Stimulated activated CD8-positive, alpha-beta memory T cell treated with anti-CD3 and anti-CD28 coated beads, Interleukin-7, amount 100 ng/mL, for 4 hours (primary cell): ENCODE data around the gene TAF4B.
"Not testable (repeated sequence)": the region's sequence is repeated elsewhere in the genome, so short reads cannot be mapped to it uniquely, and the experiment has no call there.

Source experiments
- DNase-seq, 2 donors: peaks; one replicate each; pipeline ENCODE4 v3.0.0-alpha.2; 2020; ENCODE audit warnings: low read depth in 2 of 2

The TAF4B gene, protein sequence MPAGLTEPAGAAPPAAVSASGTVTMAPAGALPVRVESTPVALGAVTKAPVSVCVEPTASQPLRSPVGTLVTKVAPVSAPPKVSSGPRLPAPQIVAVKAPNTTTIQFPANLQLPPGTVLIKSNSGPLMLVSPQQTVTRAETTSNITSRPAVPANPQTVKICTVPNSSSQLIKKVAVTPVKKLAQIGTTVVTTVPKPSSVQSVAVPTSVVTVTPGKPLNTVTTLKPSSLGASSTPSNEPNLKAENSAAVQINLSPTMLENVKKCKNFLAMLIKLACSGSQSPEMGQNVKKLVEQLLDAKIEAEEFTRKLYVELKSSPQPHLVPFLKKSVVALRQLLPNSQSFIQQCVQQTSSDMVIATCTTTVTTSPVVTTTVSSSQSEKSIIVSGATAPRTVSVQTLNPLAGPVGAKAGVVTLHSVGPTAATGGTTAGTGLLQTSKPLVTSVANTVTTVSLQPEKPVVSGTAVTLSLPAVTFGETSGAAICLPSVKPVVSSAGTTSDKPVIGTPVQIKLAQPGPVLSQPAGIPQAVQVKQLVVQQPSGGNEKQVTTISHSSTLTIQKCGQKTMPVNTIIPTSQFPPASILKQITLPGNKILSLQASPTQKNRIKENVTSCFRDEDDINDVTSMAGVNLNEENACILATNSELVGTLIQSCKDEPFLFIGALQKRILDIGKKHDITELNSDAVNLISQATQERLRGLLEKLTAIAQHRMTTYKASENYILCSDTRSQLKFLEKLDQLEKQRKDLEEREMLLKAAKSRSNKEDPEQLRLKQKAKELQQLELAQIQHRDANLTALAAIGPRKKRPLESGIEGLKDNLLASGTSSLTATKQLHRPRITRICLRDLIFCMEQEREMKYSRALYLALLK

DNA sequence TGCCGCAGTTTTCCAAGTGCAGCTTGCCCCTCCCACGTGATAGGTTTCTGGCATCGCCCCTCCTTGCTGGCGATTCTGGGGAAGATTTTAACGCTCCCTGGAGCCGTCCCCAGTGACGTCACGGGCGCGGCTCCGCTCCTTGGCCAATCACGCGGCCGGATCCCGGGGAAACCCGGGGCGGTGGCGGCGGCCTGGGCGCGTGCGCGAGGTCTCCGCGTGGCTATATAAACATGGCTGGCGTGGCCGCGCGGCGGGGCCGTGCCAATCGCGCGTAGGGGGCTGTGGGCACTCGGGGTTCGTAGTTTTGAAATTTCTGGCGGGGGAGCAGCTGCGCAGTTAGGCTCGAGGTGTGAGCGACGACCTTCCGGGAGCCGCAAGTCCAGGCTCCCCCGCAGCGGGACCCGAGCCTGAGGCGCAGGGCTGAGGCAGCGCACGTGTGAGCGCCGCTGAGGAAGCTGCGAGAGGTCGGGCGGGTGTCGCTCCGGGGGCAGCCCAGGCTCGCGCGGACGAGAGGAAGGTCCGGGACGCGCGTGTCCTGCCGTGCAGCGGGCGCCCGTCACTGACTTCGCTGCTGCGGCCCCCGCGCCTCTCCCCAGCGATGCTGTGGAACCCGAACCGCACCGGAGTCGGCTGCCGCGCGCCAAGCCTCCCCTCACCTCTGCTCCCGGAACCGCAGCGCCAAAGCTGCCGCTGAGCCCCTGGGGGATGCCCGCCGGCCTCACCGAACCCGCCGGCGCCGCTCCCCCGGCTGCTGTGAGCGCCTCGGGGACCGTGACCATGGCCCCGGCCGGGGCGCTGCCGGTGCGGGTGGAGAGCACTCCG is at the start of gene TAF4B:
TSS of gene TAF4B (plus strand) at position 217 of the 822 bp plus-strand sequence. CDS start at position 706, 489 bp downstream.
- peak; percentile 87 to 91 for DNase-seq

DNA sequence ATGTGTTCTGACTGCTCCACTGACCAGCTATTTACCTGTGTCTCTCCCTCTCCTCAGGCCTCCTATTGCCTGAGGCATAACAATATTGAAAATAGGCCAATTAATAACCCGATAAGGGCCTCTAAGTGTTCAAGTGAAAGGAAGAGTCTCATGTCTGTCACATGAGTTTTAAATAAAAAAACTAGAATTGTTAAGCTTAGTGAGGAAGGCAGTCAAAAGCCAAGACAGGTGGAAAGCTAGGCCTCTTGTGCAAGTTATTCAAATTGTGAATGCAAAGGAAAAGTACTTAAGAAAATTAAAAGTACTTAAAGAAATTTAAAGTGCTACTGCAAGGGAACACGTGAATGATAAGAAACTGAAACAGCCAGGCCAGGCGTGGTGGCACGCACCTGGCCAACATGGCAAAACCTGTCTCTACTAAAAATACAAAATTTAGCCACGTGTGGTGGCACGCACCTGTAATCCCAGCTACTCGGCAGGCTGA is 44.9 kb upstream of the TAF4B start:
- no peak for DNase-seq

DNA sequence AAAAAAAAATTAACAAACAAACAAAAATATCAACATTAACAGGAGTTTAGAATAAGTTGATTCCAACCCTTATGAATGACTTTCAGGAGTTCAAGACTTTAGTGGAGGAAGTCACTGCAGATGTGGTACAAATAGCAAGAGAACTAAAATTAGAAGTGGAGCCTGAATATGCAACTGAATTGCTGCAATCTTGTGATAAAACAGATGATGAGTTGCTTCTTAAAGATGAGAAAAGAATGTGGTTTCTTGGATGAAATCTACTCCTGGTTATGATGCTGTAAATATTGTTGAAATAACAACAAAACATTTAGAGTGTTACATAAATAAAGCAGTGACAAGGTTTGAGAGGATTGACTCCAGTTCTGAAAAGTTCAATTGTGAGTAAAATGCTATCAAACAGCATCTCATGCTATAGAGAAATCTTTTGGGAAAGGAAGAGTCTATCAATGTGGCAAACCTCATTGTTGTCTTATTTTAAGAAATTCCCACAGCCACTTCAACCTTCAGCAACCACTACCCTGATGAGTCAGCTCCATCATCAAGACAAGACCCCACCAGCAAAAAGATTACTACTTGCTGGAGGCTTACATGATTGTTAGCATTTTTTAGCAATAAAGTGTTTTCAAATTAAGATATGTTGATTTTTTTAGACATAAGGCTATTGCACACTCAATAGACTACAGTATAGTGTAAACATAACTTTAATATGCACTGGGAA is 42.7 kb upstream of the TAF4B start:
- no peak for DNase-seq

DNA sequence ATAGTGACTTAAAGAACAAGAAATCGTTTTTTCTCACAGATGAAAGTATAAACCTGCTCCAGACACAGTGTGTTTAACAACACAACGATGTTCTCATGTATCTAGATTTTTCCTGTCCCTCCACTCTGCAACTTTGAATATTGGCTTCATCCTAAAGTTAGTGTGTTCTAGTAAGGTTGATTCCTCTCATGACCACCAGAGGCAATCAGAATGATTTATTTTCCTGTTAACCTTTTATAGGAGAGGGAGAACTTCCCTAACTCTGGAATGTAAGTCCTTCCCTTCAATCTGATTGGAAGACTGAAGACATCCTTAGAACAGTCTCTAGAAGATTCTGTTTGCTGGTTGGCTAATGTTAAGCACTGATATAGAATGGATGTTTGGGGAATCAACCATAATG is 41.0 kb upstream of the TAF4B start:
- no peak for DNase-seq

DNA sequence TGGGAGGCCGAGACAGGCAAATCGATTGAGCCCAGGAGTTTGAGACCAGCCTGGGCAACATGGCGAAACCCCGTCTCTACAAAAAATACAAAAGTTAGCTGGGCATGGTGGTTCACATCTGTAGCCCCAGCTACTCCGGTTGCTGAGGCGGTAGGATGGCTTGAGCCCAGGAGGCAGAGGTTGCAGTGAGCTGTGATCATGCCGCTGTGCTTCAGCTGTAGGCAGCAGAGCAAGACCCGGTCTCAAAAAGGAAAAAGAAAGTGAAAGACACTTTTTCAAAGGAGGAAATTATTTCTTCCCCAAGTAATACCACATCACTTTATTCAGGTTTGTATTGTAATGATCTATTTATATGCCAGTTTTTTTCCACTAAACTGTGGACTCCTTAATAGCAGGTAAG is 35.7 kb upstream of the TAF4B start:
- DNase-seq, result peak; percentile 22 to 27

DNA sequence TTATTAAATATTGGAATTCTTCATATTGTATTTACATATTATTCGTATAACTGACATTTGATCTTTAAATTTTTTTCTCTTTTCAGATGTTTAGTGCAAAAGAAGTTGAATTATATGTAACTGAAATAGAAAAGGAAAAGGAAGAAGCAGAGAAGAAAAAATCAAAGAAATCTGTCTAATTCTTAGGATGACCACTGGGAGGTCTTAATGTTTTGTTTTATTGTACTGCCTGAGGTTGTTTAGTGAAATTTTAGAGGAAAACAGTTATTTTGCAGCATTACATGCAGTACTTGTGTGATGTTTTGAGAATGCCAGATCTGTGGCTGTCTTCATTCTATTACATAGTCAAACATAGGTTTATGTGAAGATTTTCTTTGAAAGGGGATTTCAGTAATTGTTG is 34.0 kb upstream of the TAF4B start:
- DNase-seq, result no peak

DNA sequence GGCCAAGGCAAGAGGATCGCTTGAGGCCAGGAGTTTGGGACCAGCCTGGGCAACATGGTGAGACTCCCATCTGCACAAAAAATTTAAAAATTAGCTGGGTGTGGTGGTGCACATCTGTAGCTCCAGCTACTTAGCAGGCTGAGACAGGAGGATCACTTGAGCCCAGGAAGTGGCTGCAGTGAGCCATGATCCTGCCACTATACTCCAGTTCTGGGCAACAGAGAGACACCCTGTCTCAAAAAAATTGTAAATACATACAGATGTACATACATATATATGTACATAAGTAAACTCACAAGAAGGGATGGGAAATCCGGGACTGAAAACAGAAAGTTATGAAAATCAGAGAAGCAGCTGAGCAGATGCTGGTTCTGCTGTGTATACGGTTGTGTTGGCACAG is 29.6 kb upstream of the TAF4B start:
- DNase-seq, result no peak

DNA sequence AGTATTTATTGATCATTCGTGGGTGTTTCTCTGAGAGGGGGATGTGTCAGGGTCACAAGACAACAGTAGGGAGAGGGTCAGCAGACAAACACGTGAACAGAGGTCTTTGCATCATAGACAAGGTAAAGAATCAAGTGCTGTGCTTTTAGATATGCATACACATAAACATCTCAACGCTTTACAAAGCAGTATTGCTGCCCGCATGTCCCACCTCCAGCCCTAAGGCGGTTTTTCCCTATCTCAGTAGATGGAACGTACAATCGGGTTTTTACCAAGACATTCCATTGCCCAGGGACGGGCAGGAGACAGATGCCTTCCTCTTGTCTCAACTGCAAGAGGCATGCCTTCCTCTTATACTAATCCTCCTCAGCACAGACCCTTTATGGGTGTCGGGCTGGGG is 24.2 kb upstream of the TAF4B start:
- not testable (repeated sequence) for DNase-seq

DNA sequence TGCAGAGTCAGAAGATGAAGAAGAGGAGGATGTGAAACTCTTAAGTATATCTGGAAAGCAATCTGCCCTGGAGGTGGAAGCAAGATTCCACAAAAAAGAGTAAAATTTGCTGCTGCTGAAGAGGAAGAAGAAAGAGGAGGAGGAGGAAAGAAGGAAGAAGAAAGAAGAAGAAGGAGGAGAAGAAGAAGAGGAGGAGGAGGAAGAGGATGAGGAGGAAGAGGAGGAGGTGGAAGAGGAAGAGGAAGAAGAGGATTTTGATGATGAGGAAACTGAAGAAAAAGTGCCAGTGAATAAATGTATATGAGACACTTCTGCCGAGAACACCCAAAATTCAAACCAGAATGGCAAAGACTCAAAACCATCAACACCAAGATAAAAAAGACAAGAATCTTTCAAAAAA is 20.9 kb upstream of the TAF4B start:
- no peak for DNase-seq

DNA sequence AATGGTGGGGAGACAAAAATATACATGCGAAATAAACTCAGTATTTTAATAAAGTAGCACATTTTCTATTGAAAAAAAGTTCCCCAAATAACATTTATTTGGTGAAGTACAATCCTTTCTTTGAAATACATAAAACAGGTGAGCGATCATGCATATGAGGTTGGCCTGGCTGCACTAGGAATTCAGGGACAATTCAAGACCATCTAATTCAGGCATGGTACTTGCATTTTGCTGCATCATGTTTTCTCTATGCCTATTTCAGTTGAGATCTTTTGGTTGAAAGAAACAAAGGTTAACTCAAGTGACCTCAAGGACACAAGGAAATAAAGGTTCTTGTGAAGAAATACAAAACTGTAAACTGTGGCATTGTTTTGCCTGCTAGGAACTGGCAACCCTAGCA is 19.8 kb upstream of the TAF4B start:
- DNase-seq, result no peak

DNA sequence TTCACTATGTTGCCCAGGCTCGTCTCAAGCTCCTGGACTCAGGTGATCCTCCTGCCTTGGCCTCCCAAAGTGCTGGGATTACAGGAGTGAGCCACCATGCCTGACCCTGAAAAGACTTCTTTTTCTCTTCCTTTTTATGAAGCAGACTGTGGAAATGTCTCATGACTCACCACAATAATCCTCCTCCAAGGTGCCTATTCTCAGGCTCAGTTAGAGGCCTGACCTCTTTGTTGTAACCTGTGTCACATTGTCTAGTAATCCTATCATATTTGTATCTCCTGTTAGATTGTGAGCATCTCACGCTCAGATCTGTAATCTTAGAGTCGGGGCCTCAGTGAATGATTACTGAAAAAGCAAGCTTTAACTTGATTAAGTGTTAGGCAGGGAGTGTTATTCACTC is 18.3 kb upstream of the TAF4B start:
- no peak for DNase-seq

DNA sequence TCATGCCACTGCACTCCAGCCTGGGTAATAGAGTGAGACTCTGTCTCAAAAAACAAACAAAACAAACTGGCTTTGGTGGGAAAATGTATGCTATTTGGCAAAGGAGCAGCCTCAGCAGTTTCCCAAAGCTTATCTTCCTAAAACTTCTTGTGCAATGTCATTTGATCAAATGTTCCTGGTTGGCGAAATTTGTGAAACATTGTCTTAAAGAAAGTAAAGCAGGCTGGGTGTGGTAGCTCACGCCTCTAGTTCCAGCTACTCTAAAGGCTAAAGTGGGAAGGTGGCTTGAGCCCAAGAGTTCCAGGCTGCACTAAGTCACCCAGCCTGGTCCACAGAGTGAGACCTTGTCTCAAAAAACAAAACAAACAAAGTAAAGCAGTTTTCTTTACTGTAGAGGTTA is 17.3 kb upstream of the TAF4B start:
- DNase-seq, result no peak

DNA sequence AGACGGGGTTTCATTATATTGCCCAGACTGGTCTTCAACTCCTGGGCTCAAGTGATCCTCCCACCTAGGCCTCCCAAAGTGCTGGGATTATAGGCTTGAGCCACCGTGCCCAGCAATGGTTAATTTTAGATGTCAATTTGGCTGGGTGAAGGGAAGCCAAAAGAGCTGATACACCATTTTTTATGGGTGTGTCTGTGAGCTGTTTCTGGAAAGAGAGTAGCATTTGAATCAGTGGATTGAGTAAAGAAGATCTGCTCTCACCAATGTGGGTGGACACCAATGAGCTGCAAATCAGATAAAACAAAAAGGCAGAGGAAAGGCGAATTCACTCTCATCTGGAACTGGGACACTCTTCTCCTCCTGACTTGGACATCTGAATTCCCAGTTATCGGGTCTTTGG is 16.1 kb upstream of the TAF4B start:
- DNase-seq, result no peak

DNA sequence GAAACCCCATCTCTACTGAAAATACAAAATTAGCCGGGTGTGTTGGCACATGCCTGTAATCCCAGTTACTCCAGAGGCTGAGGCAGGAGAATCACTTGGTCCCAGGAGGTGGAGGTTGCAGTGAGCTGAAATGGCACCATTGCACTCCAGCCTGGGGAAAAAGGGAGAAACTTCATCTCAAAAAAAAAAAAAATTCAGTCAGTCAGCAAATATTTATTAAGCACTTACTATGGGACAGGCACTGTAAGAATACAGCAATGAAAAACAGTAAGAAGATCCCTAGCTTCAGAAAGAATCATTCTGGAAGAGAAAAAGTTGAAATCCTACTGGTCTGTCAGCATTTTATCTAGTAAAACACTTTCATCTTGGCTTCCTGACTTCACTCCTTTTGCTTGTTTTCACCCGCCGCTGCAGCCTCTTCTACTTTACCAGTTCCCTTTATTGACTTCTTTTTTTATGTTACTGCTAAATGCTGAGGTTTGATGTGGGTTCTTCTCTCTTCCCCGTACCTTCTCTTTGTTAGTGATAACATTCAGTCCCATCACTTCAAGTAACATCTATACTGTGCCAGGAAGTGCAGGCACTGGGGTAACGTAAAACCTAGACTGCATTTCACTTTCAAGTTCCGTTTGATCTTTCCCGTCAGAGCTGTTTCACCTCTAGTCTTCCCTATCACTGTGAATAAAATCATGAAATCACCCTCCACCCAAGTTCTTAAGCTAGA is 10.8 kb upstream of the TAF4B start:
- DNase-seq, result peak; percentile 7 to 8

DNA sequence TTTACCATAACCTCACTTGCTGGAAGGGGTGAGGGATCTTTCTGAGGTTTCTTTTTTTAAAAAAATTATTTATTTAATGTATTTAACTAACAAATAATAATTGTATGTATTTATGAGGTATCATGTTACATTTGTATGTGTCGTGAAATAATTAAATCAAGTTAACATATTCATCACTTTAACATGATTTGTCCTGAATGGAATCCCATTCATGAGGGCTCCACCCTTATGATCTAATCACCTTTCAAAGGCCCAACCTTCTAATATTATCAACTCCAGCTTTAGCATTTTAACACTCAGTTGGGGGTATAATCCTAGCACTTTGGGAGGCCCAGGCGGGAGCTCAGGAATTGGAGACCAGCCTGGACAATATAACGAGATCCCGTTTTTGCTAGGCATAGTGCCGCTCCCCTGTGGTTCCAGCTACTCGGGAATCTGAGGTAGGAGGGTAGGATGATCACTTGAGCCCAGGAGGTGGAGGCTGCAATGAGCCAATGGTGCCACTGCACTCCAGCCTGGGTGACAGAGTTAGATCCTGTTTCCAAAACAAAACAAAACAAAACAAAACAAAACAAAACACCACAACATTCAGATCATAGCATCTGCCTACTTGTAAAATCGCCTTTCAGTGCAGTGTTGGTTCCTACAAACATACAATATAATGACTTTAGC is 1.1 kb upstream of the TAF4B start:
- no peak for DNase-seq

DNA sequence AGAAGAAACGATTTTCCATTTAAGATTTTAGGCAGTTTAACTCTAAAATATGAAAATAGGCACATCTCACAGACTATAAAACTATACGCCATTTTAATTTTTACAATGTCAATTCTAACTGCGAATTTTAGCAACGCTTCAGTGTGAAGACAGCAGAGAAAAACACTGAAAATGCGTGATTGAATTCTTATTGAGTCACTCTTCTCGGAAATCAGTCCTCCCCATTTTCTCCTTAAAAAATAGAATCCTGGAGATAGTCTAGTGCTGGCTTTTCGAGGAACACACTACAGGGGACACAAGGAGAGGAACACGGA is 373 bp upstream of the TAF4B start:
- no peak for DNase-seq

DNA sequence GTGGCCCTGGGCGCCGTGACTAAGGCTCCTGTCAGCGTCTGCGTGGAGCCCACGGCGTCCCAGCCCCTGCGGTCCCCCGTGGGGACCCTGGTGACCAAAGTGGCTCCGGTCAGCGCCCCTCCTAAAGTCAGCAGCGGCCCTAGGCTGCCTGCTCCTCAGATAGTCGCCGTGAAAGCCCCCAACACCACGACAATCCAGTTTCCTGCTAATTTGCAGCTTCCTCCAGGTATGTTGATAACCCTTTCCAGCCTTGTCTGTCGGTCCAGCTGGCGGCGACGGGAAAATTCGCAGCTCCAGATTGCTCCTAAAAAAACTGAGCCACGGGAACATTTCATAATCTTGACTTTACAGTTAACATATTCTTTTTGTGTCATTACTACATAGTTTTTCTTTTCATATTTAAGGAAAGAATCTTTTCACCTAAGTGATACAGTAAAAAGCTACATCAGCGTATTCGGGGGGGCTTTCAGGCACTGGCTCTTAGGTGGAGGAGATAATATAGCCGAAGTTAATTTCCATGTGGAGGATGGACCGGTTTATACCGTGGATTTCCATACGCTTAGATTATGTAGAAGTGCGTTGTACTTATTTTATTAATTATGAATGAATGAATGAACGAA is 916 bp downstream of the TAF4B start:
- no peak for DNase-seq

DNA sequence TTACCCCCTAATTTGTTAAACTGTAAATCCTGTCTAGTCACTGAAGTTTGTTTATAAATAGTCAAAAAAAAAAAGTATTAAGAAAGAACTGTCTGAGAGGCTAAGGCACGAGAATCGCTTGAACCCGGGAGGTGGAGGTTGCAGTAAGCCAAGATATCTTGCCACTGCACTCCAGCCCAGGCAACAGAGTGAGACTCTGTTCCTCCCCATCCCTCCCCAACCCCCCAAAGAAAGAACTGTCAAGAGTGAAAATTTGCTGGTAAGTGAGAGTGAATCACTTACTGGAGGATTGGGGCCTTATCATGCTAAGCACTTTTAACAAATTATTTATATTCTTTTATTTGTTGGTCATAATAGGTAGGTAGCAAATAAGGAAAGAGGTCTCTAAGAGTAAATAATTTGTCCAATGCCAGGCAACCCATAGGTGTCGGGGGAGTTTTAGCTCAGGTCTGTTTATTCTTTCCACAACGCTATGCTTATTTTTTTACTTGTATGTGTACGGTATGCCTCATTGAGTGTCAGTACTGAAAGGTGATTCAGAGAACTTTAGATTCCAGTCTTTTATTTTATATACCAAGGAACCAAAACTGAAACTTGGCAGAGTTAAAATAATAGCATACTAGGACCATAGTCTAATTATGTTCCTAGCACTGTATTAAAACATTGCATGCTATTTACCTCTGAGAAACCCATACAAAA is 2.5 kb downstream of the TAF4B start:
- no peak for DNase-seq

DNA sequence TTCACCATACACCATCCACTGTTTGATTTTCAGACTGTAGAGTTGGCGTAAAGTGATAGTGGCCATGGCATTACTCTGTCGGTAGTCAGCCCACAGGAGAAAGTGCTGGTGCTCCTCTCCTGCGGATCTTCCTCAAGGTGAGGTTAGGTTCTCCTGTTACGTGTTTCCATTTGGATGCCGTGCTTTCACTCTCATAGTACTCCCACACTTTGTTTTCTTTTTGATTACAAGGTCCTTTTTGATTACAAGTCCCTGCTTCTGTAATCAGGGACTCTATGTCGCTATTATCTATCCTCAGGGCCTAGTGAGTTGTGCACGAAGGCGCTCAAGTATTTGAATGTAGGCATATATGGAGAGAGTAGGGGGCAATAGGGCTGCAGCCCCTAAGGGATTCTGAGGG is 4.3 kb downstream of the TAF4B start:
- no peak for DNase-seq
